GM12878 (cell line): Measurements from ENCODE around the gene SIN3A.

Source experiments
- ATF3 ChIP-seq: IDR thresholded peaks from 2 replicates; pipeline ENCODE4 v1.6.1; 2011; ENCODE audit warnings: low read depth, mild to moderate bottlenecking, low read length, moderate library complexity, borderline replicate concordance; ENCODE audit errors: extremely low read depth
- ATF7 ChIP-seq: fragments of 450-650 bp; IDR thresholded peaks from 2 replicates; pipeline ENCODE4 v1.6.1; 2016; ENCODE audit warnings: low read depth, mild to moderate bottlenecking
- GABPA ChIP-seq: IDR thresholded peaks from 2 replicates; pipeline ENCODE4 v1.6.1; 2014; ENCODE audit warnings: antibody characterized with exemption, low read depth, mild to moderate bottlenecking, inconsistent platforms
- GATAD2B ChIP-seq: fragments of 450-650 bp; conservative IDR thresholded peaks from 2 replicates; pipeline ENCODE4 v1.6.1; 2017; ENCODE audit warnings: low read depth, mild to moderate bottlenecking, moderate library complexity
- HDAC6 ChIP-seq: fragments of 200-600 bp; sonication (generic); IDR thresholded peaks from one replicate; pipeline ENCODE4 v1.8.0; 2017; ENCODE audit warnings: antibody characterized with exemption; ENCODE audit not compliant: unreplicated experiment
- SPI1 ChIP-seq: IDR thresholded peaks from 2 replicates; pipeline ENCODE4 v1.6.1; 2011; ENCODE audit warnings: low read depth, mild to moderate bottlenecking, low read length, moderate library complexity, borderline replicate concordance; ENCODE audit not compliant: insufficient read depth
- SRF ChIP-seq, 2 experiments: IDR thresholded peaks; 2 replicates each; pipeline ENCODE4 v1.6.1; 2011; ENCODE audit warnings: low read depth in 2 of 2, low read length in 2 of 2, mild to moderate bottlenecking in 1 of 2, moderate library complexity in 1 of 2
- ZNF274 ChIP-seq: IDR thresholded peaks from one replicate; pipeline ENCODE4 v1.8.0; 2011; ENCODE audit not compliant: insufficient read length, insufficient read depth
- ZNF687 ChIP-seq: fragments of 450-650 bp; IDR thresholded peaks from 2 replicates; pipeline ENCODE4 v1.6.1; 2017; ENCODE audit warnings: mild to moderate bottlenecking, moderate library complexity
- TF ChIP-seq, protein P1 (sequence below): IDR thresholded peaks from 2 replicates; pipeline ENCODE4 v1.6.1; 2012; ENCODE audit warnings: mild to moderate bottlenecking, low read depth, low read length
- TF ChIP-seq, protein P2 (sequence below), 3 experiments: IDR thresholded peaks in 2 of 3; conservative IDR thresholded peaks in 1 of 3; 2 replicates each; pipeline ENCODE4 v1.5.1; 2011; ENCODE audit warnings: low read depth in 3 of 3, low read length in 3 of 3, mild to moderate bottlenecking in 3 of 3, control low read depth in 2 of 3, moderate library complexity in 2 of 3, inconsistent platforms in 1 of 3, mixed read lengths in 1 of 3; ENCODE audit not compliant: control insufficient read depth in 2 of 3, insufficient read depth in 1 of 3; ENCODE audit errors: extremely low read depth in 1 of 3

GRCh38 chr15:75371486-75371885 lies 80.0 kb downstream of the SIN3A start:
- TF ChIP-seq, protein P1, sequence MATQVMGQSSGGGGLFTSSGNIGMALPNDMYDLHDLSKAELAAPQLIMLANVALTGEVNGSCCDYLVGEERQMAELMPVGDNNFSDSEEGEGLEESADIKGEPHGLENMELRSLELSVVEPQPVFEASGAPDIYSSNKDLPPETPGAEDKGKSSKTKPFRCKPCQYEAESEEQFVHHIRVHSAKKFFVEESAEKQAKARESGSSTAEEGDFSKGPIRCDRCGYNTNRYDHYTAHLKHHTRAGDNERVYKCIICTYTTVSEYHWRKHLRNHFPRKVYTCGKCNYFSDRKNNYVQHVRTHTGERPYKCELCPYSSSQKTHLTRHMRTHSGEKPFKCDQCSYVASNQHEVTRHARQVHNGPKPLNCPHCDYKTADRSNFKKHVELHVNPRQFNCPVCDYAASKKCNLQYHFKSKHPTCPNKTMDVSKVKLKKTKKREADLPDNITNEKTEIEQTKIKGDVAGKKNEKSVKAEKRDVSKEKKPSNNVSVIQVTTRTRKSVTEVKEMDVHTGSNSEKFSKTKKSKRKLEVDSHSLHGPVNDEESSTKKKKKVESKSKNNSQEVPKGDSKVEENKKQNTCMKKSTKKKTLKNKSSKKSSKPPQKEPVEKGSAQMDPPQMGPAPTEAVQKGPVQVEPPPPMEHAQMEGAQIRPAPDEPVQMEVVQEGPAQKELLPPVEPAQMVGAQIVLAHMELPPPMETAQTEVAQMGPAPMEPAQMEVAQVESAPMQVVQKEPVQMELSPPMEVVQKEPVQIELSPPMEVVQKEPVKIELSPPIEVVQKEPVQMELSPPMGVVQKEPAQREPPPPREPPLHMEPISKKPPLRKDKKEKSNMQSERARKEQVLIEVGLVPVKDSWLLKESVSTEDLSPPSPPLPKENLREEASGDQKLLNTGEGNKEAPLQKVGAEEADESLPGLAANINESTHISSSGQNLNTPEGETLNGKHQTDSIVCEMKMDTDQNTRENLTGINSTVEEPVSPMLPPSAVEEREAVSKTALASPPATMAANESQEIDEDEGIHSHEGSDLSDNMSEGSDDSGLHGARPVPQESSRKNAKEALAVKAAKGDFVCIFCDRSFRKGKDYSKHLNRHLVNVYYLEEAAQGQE: no peak
- no peak for TF ChIP-seq ATF7
- TF ChIP-seq ZNF274: no peak
- no peak for TF ChIP-seq HDAC6
- TF ChIP-seq SPI1: no peak
- TF ChIP-seq GABPA: no peak
- TF ChIP-seq, protein P2, sequence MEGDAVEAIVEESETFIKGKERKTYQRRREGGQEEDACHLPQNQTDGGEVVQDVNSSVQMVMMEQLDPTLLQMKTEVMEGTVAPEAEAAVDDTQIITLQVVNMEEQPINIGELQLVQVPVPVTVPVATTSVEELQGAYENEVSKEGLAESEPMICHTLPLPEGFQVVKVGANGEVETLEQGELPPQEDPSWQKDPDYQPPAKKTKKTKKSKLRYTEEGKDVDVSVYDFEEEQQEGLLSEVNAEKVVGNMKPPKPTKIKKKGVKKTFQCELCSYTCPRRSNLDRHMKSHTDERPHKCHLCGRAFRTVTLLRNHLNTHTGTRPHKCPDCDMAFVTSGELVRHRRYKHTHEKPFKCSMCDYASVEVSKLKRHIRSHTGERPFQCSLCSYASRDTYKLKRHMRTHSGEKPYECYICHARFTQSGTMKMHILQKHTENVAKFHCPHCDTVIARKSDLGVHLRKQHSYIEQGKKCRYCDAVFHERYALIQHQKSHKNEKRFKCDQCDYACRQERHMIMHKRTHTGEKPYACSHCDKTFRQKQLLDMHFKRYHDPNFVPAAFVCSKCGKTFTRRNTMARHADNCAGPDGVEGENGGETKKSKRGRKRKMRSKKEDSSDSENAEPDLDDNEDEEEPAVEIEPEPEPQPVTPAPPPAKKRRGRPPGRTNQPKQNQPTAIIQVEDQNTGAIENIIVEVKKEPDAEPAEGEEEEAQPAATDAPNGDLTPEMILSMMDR (IDR thresholded peaks at IDR 0.05 in 2 of 3, conservative IDR thresholded peaks at IDR 0.05 in 1 of 3; ENCODE audit: control insufficient read depth in 2 of 3, extremely low read depth in 1 of 3, insufficient read depth in 1 of 3, low read depth in 3 of 3, low read length in 3 of 3): no peak
- TF ChIP-seq SRF (IDR thresholded peaks at IDR 0.05; ENCODE audit: low read depth in 2 of 2, low read length in 2 of 2): no peak
- TF ChIP-seq GATAD2B: no peak
- TF ChIP-seq ATF3: no peak
- TF ChIP-seq ZNF687: no peak
